GM18870 (cell line): ENCODE data around the gene U2SURP.

Experiments
- ATAC-seq: cut with Tn5 transposase; IDR thresholded peaks from one replicate; pipeline ENCODE4 v1.9.1; 2021; ENCODE audit warnings: moderate library complexity; ENCODE audit not compliant: unreplicated experiment

The U2SURP gene

DNA sequence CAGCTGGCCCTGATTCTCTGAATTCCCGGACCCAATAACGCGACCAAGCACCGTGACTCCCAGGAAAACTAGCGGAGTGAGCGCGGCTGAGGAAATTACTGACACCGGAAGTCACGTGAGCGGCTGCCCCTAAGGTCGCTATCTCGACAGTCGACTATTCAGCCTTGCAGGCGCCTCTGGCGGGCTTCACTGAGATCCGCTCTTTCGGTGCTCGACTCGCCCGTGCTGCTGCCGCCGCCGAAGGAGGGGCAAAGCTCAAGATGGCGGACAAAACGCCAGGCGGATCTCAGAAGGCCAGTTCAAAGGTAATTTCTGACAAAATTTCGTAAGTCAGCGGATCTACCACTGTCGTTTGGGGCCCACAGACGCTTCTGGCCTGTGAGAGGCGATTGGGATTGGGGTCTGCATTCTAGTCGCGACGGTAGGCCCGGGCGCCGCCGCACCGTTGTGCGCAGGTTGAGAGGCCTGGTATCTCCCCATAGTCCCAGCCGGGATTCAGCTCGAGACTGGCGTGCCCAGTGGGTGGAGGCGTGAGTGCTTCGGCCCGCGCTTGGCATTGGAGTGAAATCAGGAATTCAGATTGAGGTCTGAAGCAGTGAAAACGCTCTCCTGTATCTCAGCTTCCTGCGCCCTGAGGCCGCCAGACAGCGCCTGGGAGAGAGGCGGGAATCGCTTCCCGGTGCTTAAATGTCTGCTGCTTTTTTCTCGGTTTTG is at the start of gene U2SURP:
Gene U2SURP, plus strand, starts transcription at position 202 of the 714 bp plus-strand sequence. Its CDS starts 59 bp downstream, at position 261.
- peak; percentile 78 for ATAC-seq

DNA sequence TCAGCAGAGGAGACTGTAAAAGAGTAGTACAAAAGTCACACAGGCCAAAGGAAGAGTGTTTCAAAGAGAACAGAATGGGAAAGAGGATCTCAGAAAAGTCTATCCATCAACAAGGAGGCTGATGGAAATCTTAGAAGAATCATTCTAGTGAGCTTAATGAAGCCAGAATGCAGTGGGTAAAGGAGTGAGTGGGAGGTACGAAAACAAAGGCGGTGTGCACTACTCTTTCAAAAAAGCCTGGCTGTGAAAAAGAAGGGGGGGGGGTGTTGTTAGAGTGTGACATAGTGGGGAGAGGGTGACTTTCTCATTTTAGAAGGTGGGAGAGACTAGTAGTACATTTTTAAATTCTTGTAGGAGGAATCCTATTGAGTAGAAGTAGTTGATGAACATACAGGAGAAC is 49.6 kb upstream of the U2SURP start:
- ATAC-seq: no peak

DNA sequence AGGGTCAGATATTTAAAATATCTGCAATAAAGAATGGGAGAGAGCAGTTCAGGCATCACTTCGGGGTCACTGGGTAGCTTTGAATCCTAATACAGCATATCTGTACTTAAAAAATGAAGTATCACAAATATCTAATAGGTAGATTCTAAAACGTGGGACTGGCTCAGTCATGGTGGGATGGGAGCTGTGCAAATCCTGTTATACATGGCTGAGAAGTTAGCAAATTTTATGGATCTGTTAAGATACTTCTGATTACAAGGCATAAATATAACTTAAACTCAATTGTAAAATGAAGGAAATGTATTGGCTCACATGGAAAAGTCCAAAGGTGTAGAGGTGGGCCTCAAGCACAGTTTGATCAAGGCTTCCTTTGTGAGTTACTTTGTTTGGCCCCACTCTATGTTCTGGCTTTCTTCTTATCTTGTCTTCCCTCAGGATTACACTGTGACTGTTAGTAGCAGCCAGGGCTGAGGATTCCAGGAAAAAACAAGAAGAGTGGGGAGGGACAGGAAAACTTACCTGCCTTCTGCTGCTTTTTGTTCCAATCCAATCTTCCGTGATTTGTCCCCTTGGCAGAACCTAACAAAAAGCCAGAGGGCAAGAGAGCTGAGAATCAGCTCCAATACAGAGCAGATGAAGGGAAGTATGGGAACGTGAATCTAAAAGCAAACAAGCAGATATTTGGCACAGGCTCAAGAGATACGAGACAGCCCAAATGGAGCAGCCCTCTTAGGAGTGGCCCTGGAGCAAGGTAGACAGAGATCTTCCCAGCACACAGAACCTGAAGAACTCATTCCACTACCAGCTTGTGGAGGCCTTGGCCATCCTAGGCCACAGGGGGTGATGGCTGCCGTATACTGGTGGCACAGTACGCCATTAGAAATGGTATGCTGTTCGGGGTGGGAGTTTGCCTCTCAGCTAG is 48.8 kb upstream of the U2SURP start:
- no peak for ATAC-seq

DNA sequence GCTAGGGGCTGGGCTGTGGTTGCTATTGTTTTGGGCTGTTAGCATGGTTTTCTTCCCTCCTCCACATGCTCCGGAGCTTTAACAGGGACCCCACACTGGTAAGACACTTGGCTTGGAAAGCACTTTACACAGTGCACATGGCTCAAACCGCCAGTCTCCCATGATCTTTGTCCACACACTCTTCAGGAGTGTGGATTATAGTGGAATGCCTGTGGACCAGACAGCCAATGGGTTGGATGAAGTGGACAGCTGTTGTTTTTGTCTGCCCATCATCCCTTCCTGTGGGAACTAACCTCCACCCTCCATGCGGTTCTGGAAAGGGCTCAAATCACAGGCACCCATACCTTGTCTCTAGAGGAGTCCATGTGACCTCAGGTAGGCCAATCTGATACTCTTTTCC is 47.9 kb upstream of the U2SURP start:
- no peak for ATAC-seq

DNA sequence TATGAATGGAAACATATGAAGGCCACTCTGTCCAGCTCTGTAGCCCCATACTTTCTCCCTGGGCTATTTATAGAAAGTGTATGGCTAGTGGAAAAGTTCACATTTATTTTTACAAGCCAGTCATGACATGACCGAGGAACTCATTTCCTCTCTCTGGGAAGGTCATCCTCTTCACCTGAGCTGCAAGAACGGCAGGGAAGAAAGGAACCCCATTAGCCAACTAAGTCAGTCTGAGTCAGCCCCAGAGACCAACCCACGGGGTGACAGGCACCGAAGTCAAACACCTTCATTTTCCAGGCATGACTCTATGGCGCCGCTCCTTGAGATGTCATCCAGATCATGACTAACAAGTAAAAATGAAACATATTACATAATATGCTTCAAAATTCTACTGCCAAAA is 42.7 kb upstream of the U2SURP start:
- no peak for ATAC-seq

DNA sequence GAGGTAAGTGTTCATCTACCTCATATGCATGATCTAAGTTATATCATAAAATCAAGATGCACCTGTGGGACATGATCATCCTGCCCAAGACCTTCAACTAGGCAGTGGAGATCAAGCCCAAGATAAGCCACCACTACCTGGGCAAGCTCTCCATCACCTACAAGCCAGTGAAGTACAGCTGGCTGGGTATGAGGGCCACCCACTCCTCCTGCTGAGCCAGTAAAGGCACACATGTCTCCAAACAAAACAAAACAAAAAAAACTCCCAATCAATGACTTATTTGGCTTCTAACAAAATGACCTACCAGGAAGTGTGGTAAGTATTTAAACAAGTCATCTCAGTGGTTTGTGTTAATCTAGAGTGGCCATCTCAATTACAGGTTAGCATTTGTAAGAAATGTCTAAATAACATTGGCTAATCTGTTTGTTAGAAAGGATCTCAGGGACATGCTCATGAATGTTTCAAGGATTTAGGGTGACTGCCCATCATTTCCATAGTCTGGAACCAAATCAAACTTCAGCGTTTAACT is 41.0 kb upstream of the U2SURP start:
- ATAC-seq: no peak

DNA sequence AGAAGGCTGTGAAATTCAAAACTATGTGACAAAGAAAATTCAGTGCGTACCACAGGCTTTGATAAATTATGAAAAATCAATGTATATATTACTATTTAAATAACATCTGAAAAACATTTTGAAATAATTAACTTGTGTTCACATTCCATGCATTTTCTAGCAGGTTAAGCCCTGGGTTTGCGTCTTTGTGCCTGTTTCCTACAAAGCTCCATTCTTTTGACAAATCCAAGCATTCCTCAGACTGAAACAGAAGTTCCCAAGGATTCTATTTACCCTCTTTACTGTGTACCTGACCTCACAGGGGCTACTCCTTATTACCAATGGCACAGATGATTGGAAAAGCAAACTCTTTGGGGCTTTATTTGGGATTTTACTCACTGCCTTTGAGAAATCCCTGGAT is 39.8 kb upstream of the U2SURP start:
- ATAC-seq: no peak

DNA sequence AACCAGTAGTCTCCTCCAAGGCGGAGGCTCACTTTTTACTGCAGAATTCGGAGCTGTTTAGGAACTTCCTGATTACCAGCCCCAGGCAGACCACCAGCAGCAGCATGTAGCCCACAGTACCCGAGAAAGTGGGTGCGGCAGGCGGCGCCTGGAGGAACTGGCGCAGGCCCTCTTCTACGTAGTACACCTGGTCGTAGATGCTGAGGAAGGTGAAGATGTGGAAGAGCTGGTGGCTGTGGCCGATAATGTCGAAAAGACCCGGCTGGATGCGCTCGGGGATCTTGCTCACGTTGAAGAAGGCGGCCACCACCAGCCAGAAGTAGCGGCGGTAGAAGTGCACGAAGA is 39.2 kb upstream of the U2SURP start:
- ATAC-seq: no peak

DNA sequence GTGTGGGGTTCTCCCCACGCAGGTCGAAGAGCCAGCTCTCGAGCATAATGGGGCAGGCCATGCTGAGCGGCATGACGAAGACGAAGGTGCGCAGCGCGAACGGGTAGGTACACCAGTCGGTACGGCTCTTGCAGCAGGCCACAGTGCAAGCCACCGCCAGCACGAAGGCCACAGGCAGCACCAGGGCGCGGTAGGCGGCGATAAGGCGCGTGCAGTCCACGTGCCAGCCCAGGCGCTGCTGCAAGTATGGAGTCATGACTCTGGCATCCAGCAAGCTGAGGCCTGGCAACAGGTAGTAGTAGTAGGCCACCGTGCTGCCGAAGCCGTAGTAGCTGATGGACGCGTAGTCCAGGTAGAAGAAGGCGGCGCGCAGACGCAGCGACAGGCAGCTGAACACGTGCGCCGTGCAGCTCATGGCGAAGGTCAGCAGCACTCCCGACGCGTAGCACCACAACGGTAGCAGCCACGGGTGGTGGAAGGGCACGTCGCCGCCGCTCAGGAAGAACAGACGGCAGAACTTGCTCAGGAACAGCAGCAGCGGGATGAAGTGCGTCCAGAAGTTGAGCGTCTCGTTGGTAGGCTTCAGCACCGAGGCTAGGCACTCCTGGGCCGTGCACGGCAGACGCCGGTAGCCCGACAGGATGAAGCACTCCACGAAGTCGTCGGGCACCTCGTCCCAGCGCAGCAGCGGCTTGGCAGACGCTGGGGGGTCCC is 38.7 kb upstream of the U2SURP start:
- ATAC-seq: no peak

DNA sequence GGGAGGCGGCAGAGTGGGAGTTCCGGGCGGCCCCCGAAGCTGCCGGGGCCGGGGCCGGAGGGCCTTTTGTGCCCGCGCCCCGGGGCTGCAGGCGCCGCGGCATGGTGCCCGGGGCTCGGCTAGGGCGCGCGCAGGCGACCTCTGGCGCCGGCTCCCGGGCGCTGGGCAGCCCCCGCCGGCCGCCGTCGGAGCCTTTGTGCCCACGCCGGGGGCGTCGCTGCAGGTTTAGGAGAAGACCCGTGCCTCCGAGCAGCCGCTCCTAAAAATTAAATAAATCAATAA is 38.2 kb upstream of the U2SURP start:
- ATAC-seq: no peak

DNA sequence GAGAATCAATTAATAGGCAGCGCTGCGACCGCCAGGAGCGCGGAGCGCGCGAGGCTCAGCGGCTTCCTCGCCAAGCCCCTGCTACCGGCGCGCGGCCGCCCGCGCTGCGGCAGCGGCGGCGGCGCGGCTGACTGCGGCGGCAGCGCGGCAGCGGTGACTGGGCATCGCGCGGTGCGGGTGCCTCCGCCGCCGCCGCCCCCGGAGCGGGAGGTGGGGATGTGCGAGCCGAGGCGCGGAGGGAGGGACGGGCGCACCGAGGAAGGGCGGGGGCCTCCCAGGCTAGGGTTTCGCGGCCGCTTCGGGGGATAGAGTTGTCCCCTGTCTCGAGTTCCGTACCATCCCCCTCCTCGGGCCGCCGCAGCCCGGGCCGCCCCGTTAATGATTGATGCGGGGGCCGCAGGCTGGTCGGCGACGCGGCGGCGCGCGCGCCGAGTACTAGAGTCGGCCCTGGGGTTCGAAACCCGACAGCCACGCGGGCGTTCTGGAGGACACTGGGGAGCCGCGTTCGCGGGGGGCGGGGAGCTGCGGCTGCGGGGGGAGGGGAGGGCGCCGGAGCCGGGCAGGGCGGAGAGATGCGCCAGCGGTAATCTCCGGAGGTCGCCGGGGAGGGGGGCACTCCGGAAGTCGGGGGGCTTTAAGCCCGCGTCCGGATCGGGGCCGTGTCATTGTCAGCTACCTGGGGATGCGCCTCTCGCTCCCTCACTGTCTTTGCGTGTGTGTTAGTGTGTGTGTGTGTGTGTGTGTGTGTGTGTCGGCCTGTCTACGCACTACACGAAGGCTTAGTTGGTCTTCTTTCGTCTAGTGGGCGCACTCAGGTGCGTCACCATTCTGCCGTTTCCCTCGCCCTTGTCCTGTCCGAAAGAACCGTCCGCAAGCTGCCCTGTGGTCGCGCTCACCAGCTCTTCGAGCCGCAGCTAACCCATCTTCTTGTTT is 37.6 kb upstream of the U2SURP start, which contains the start of gene PAQR9:
Gene PAQR9, minus strand, starts transcription at position 159 of the 933 bp plus-strand sequence. CDS start 338 bp downstream, outside the sequence.
- no peak for ATAC-seq

DNA sequence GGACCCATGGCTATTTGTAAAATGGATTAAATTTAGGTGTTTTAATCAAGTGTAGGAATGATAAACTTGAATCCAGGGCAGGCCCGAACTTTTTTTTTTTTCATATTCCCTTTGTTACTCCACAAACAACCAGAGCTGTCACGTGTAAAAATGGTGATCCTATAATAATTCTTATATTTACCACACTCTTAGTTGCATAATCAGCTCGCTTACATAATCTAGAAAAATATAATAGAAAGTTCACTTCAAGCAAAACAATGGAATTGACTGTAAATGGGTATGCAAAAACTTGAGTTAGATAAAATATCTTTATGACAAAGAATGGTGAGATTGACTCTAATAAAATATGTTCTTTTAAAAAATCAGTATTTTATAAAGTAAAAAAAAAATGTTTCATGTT is 35.8 kb upstream of the U2SURP start:
- no peak for ATAC-seq

DNA sequence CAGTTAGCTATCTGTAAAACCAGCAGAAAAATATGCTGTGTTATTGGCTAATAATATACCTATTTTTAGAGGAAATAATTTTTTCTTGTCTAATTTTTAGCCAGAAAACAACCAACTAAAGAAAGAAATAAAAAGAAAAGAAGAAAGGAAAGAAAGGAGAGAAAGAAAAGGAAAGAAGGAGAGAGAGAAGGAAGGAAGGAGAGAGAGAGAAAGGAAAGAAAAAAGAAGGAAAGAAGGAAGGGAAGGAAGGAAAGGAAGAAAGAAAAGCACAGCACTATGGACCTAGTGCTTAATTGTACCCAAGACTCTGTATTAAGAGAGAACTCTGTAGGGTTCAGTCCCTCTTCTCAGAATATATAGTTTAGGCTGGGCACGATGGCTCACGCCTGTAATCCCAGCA is 34.6 kb upstream of the U2SURP start:
- no peak for ATAC-seq

DNA sequence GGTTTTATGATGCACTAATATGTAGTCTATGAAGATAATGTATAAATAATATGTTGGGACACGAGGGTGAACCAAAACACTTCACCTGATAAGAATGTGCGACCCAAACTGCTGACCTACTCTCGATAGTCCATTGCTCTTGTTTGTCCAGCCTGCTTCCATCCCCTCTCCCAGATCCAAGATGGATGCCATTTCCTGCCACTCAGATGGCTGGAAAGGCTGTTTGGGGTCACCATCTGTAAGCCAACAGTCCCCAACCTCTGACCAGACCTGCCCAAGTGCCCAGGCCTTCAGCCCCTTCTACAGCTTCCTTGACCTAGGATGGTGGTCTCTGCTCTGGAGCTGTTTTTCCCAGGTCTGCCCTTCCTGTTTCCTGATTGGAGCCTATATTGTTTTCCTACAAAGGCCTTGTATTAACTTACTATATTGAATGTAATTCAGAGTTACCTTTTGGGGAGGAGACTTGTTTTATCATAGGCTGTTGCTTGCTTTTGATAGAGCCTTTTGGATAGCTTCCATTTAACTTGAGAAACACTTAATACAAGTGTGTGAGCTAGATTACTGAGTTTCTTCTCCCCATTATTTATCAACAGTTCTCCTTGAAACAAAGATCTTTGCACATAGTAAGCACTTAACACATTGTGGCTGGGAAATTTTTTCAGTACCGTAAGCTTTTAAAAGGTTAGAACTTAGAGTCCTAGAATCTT is 32.9 kb upstream of the U2SURP start:
- ATAC-seq: no peak

DNA sequence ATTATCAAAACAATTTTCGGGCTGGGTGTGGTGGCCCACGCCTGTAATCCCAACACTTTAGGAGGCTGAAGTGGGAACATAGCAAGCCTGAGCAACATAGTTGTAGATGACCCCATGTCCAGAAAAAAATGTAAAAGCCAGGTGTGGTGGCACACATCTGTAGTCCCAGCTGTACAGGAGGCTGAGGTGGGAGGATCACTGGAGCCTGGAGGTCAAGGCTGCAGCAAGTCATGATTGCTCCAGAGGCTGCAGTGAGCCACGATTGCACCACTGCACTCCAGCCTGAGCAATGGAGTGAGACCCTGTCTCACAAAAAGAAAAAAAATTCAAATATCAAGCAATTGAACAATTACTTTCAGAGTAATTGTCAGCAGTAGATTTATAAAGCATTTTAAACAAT is 29.9 kb upstream of the U2SURP start:
- no peak for ATAC-seq

DNA sequence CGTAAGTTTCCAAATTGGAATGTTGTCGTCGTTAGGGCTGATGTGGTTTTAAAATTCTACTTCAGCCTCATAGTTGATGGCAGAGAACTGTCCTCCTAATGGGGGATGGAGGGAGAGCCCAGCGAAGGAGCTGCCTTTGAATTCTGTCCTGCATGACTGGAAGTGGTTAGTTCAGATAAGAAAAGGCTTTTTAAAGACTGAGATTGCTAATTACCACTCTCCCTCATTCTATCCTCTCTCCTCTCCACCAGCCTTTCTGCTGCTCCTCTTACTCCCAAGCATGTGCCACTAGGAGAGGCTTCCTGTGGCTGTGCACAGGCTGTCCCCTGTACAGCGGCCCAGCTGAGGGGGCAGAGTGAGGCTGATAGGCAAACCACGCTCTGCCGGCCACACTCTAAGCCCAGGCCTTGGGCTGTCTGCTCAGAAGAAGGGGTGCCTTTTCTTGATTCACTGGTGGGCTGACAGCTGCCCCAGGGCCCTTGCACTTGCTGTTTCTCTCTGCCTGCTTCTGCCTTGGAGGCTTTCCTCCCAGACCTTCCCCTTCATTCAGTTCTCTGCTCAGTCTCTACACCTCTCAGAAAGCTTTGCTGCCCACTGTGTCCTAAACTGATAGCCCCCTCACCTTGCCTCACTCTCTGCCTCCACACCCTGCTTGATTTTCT is 29.1 kb upstream of the U2SURP start:
- ATAC-seq: no peak

DNA sequence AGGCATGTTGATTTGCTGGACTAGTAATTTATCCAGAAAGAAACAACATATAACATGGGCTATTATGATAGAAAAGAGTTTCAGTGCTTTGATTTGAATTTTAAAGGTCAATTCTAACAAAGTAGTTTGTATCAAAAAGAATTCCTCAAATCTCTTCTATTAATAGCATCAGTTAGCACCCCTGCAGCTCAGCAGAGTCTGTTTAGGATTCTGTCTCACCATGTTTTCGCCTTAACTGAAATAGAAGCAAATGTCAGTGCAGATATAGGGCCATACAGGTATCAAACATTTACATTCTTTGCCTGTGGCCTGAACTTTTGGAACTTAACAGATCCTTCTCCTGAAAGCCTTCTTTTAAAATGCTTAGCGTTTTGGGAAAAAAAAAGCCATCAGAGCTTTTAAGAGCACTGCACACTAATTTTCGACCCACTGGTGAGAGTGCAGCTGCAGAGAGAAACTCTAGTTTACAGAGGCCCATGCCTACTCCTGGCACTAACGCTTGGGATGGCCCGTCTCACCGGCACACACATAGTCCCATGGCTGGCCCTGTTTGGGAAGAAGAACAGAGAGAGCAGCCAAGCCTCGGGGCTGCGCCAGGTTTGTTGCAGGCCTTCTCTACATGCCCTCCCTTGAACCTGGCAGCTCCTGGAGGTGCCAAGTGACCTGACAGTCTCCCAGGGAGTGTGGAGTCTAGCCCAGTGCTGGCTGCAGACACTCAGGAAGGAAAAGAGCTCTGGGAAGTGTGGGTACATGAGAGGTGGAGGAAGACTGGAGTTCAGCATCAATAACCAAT is 28.0 kb upstream of the U2SURP start:
- ATAC-seq: no peak

DNA sequence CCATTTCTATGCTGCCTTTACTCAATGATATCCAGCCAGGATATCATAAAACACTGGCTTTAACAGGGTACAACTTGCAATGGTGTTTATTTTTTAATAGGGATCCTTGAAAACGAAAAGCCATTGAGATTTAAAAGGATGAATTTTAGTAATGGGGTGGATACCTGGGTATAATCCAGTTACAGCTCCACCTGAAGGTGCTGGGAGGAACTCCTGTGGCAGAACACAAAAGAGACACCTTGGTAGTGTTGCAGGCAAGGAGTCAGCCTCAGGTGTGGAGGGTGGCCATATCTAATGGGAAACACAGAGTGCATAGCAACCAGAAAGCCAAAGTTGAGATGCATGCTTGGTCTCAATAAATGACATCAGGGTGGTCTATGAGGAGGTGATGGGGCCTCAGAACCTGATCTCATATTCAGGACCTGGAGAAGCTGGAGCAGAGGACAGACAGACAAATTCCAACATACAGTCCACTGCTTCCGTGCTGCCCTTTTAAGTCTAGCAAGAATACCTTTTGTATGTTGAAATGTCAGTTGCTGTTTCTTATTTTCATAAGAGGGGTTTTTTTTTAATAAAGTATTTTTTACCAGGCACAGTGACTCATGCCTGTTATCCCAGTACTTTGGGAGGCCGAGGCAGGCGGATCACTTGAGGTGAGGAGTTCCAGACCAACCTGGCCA is 25.9 kb upstream of the U2SURP start:
- ATAC-seq: no peak
